Caco-2 (cell line): ENCODE data around the gene RXRG. TPM values are rescaled to one million over a fixed set of nuclear protein-coding genes. Genes with fewer than 3 reads are reported as not detected.

Experiments used
- BruUV-seq: library from RNA; stranded (reverse); fragments of 400-500 nt; replicated peaks from 2 replicates; lab custom pipeline; 2021; lab: Mats Ljungman, UMichigan
- CTCF ChIA-PET: fragments of 300-600 bp; sonication (Branson Sonifier 250); formaldehyde crosslinking; loops from one replicate; lab custom pipeline; 2022; ENCODE audit warnings: antibody characterized with exemption; lab: Charles Lee
- POLR2A ChIA-PET: fragments of 300-600 bp; sonication (Branson Sonifier 250); formaldehyde crosslinking; loops from one replicate; lab custom pipeline; 2022; ENCODE audit warnings: antibody characterized with exemption; lab: Charles Lee
- DNase-seq, 2 experiments: peaks; one replicate each; pipeline versions ENCODE4 v3.0.0 to v3.0.0-alpha.2; 2020 to 2022
- H3K27me3 ChIP-seq: replicated peaks from 2 replicates; pipeline ENCODE4 v1.6.0; 2011; ENCODE audit warnings: low read length; ENCODE audit not compliant: control insufficient read depth, insufficient read depth
- H3K36me3 ChIP-seq: 2 replicates; pipeline ENCODE4 v1.5.1; 2011; ENCODE audit warnings: low read length; ENCODE audit not compliant: control insufficient read depth, insufficient read depth
- H3K4me1 ChIP-seq: fragments of 250-450 bp; sonication (Bioruptor Pico); 2 replicates; pipeline ENCODE4 v1.5.1; 2020; ENCODE audit warnings: mild to moderate bottlenecking
- H3K4me3 ChIP-seq: 2 replicates; pipeline ENCODE4 v1.5.1; 2011; ENCODE audit warnings: low read depth, mild to moderate bottlenecking, control low read depth, low read length
- H3K9me3 ChIP-seq: fragments of 250-450 bp; sonication (Bioruptor Pico); 2 replicates; pipeline ENCODE4 v1.5.1; 2020; ENCODE audit warnings: mild to moderate bottlenecking, moderate library complexity
- H3K27ac Mint-ChIP-seq: one replicate; pipeline ENCODE4 v1.8.0; 2022; ENCODE audit warnings: mixed read lengths; ENCODE audit not compliant: unreplicated experiment
- H3K27me3 Mint-ChIP-seq: one replicate; pipeline ENCODE4 v1.8.0; 2022; ENCODE audit warnings: mixed read lengths; ENCODE audit not compliant: insufficient read depth, unreplicated experiment
- H3K36me3 Mint-ChIP-seq: one replicate; pipeline ENCODE4 v1.8.0; 2022; ENCODE audit warnings: mild to moderate bottlenecking, mixed read lengths; ENCODE audit not compliant: insufficient read depth, unreplicated experiment
- H3K4me1 Mint-ChIP-seq: one replicate; pipeline ENCODE4 v1.8.0; 2022; ENCODE audit warnings: low read depth, mixed read lengths; ENCODE audit not compliant: unreplicated experiment
- H3K4me3 Mint-ChIP-seq: one replicate; pipeline ENCODE4 v1.8.0; 2022; ENCODE audit warnings: mild to moderate bottlenecking, moderate library complexity, mixed read lengths; ENCODE audit not compliant: unreplicated experiment
- H3K9me3 Mint-ChIP-seq: one replicate; pipeline ENCODE4 v1.8.0; 2022; ENCODE audit warnings: mixed read lengths; ENCODE audit not compliant: unreplicated experiment
- intact Hi-C: fragments of 100-400 bp; cut with micrococcal nuclease; formaldehyde crosslinking; loops from one replicate; pipeline ENCODE4 v1.10.0; 2022; ENCODE audit not compliant: unreplicated experiment
- total RNA-seq: library from RNA; stranded (reverse); gene quantifications from 2 replicates; pipeline ENCODE4 v1.2.3, GENCODE V29; 2022
- TF ChIP-seq, protein P1 (sequence below), 2 experiments: fragments of 200-600 bp in 1 of 2; IDR thresholded peaks; 1 replicate in 1 of 2; 2 replicates in 1 of 2; pipeline versions ENCODE4 v1.5.1 to v1.8.0; 2011 to 2022; ENCODE audit warnings: antibody characterized with exemption in 1 of 2, control low read depth in 1 of 2, inconsistent platforms in 1 of 2, low read depth in 1 of 2, low read length in 1 of 2, mild to moderate bottlenecking in 1 of 2, moderate library complexity in 1 of 2; ENCODE audit not compliant: insufficient read depth in 1 of 2, severe bottlenecking in 1 of 2, unreplicated experiment in 1 of 2

RXRG gene
- total RNA-seq, 1 experiment from 2014 or later: not detected

DNA sequence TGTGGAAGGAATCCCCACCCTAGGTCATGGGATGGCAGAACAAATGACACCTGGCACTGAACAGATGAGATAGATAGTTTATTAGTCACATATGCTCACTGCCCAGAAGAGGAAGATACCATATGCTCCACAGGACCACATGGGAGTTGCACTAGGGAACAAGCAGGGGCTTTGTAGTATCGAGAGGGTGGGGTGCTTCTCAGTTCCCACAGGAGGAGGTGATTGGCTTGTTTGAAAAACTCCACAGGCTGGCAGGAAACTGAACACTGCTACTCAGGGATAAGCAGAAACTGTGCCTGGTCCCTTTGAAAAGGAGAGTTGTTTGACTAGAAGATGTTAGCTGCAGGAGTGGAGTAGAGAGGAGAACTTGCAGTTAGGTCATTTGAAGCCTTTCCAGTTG is 31.9 kb upstream of the RXRG start:
- Mint-ChIP-seq H3K36me3 (no peaks in the 10 kb centered on the region), H3K4me3 (no peak overlapping the region), H3K4me1 (no peaks in the 10 kb centered on the region), H3K27me3 (peaks cover 18% of the 10 kb centered on the region), H3K9me3 (no peaks in the 10 kb centered on the region), H3K27ac (no peak overlapping the region)
- POLR2A ChIA-PET: no interaction called here
- Histone ChIP-seq H3K36me3 (no peaks in the 10 kb centered on the region), H3K4me1 (no peaks in the 10 kb centered on the region), H3K27me3 (no peaks in the 10 kb centered on the region), H3K4me3 (no peak overlapping the region), H3K9me3 (no peaks in the 10 kb centered on the region)
- no peak for DNase-seq
- TF ChIP-seq, protein P1, sequence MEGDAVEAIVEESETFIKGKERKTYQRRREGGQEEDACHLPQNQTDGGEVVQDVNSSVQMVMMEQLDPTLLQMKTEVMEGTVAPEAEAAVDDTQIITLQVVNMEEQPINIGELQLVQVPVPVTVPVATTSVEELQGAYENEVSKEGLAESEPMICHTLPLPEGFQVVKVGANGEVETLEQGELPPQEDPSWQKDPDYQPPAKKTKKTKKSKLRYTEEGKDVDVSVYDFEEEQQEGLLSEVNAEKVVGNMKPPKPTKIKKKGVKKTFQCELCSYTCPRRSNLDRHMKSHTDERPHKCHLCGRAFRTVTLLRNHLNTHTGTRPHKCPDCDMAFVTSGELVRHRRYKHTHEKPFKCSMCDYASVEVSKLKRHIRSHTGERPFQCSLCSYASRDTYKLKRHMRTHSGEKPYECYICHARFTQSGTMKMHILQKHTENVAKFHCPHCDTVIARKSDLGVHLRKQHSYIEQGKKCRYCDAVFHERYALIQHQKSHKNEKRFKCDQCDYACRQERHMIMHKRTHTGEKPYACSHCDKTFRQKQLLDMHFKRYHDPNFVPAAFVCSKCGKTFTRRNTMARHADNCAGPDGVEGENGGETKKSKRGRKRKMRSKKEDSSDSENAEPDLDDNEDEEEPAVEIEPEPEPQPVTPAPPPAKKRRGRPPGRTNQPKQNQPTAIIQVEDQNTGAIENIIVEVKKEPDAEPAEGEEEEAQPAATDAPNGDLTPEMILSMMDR (IDR thresholded peaks at IDR 0.05; ENCODE audit: insufficient read depth in 1 of 2, low read depth in 1 of 2, low read length in 1 of 2, severe bottlenecking in 1 of 2, unreplicated experiment in 1 of 2): no peak
- CTCF ChIA-PET: no interaction called here
- intact Hi-C loops: no loop called here
- no TSS peak for BruUV-seq

DNA sequence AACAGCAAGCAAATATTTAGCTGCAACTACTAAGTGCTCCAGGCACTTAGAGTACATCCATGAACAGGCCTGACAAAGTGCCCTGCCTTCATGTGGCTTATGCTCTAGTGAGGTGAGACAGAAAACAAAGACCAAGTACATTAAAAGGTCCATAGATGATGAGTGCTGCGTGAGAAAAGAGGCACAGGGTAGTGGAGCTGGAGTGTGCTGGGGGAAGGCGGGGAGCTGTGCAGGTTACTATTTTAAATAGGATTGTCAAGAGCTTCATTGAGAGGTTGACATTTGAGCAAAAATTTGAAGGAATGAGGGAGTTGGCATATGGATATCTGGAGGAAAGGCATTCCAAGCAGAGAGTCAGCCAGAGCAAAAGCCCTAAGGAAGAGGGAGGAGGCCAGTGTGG is 29.3 kb upstream of the RXRG start:
- Histone ChIP-seq H3K4me3 (no peak overlapping the region), H3K36me3 (no peaks in the 10 kb centered on the region), H3K9me3 (no peaks in the 10 kb centered on the region), H3K27me3 (no peaks in the 10 kb centered on the region), H3K4me1 (no peaks in the 10 kb centered on the region)
- intact Hi-C loops: loop anchor here (5.0 kb wide), 1 partner anchor 103 kb away; no protein-coding TSS in a partner anchor
- ChIA-PET POLR2A (no interaction called here), CTCF (no interaction called here)
- H3K9me3 Mint-ChIP-seq: no peaks in the 10 kb centered on the region
- H3K36me3 Mint-ChIP-seq: no peaks in the 10 kb centered on the region
- DNase-seq: no peak
- no peak overlapping the region for H3K27ac Mint-ChIP-seq
- no TSS peak for BruUV-seq
- no peaks in the 10 kb centered on the region for H3K4me1 Mint-ChIP-seq
- TF ChIP-seq, protein P1 (IDR thresholded peaks at IDR 0.05; ENCODE audit: insufficient read depth in 1 of 2, low read depth in 1 of 2, low read length in 1 of 2, severe bottlenecking in 1 of 2, unreplicated experiment in 1 of 2): no peak
- no peak overlapping the region for H3K4me3 Mint-ChIP-seq
- H3K27me3 Mint-ChIP-seq: peaks cover 24% of the 10 kb centered on the region

DNA sequence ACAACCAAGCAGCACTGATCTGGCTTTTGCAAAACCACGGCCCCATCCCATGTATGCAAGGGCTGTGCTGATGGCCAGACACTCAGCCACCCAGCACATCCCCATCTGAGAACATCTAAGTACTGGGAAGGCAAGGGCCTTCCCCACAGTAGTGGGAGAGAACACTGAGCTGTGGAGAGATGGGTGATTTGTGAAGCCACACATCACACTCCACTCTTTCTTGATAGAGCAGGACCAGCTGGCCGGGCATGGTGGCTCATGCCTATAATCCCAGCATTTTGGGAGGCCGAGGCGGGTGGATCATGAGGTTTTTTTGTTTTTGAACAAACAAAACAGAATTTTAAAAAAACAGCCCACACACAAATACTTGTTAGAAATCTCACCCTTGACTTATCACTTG is 28.2 kb upstream of the RXRG start:
- Mint-ChIP-seq H3K27ac (no peak overlapping the region), H3K27me3 (peaks cover 24% of the 10 kb centered on the region), H3K9me3 (no peaks in the 10 kb centered on the region), H3K4me3 (no peak overlapping the region), H3K4me1 (no peaks in the 10 kb centered on the region), H3K36me3 (no peaks in the 10 kb centered on the region)
- BruUV-seq: no TSS peak
- no peaks in the 10 kb centered on the region for H3K36me3 ChIP-seq
- no peaks in the 10 kb centered on the region for H3K9me3 ChIP-seq
- TF ChIP-seq, protein P1 (IDR thresholded peaks at IDR 0.05; ENCODE audit: insufficient read depth in 1 of 2, low read depth in 1 of 2, low read length in 1 of 2, severe bottlenecking in 1 of 2, unreplicated experiment in 1 of 2): no peak
- no peak overlapping the region for H3K4me3 ChIP-seq
- CTCF ChIA-PET: no interaction called here
- DNase-seq: no peak
- no peaks in the 10 kb centered on the region for H3K4me1 ChIP-seq
- POLR2A ChIA-PET: no interaction called here
- no peaks in the 10 kb centered on the region for H3K27me3 ChIP-seq
- intact Hi-C loops: loop anchor here (5.0 kb wide), 1 partner anchor 104 kb away; no protein-coding TSS in a partner anchor
